Measurements from ENCODE around the gene DNAJB12. TPM values are rescaled to one million over a fixed set of nuclear protein-coding genes. Genes with fewer than 3 reads are reported as not detected.
"Not testable (repeated sequence)": the region's sequence is repeated elsewhere in the genome, so short reads cannot be mapped to it uniquely, and the experiment has no call there.

DNAJB12 gene
- total and polyA plus RNA-seq, 4 donors = 15.9 to 22.0 (median 18.9) TPM

- H3K4me1 ChIP-seq (ENCODE audit: control insufficient read depth in 4 of 4, insufficient read depth in 4 of 4, low read length in 3 of 4); H3K9ac ChIP-seq (ENCODE audit: low read depth in 1 of 2, low read length in 2 of 2): not testable (repeated sequence)
- peak overlapping the region in 1 of 3 donors; percentile 60 for H3K4me3 ChIP-seq (ENCODE audit: low read depth in 1 of 3, low read length in 3 of 3)
Observed at GRCh38 chr10:72296829-72297280, 57.9 kb downstream of the DNAJB12 start.

DNA sequence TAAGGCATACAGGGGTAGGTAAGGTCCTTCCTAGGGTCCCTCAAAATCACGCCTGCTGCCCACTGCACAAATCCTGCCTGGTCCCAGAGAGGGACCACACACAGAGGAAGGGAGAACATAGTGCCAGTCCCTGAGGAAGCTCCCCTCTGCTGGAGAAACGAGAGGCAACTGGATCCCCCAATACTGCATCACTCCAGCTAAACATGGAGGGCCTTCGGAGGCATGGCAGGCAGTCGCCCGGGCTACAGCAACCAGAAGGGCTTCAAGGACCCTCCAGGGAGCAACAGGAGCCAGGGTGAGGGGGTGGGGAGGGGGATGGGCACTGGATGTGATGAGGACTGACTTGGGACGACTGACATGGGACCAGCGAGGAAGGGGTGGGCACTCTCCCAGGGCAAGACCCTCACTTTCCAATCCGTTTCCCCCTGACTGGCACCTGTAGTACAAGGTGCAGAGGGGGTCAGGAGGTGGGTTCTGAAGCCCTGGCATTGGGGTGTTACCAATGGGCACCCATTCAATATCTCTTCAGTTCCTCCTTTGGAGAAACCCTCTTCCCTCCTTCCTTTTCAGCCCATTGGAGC, 59.3 kb downstream of the DNAJB12 start:
- Histone ChIP-seq H3K9ac (ENCODE audit: low read depth in 1 of 2, low read length in 2 of 2) (no peak overlapping the region), H3K4me3 (ENCODE audit: low read depth in 1 of 3, low read length in 3 of 3) (no peak overlapping the region), H3K36me3 (ENCODE audit: control insufficient read depth in 4 of 4, insufficient read depth in 3 of 4, low read depth in 1 of 4, low read length in 3 of 4) (no peaks in the 10 kb centered on the region), H3K27ac (ENCODE audit: low read depth in 1 of 2, low read length in 2 of 2) (no peak overlapping the region), H3K4me1 (ENCODE audit: control insufficient read depth in 4 of 4, insufficient read depth in 4 of 4, low read length in 3 of 4) (peaks cover 0 to 6% (median 2%) of the 10 kb centered on the region in 4 donors), H3K9me3 (ENCODE audit: control insufficient read depth in 4 of 4, low read length in 3 of 4) (no peaks in the 10 kb centered on the region), H3K27me3 (ENCODE audit: control insufficient read depth in 4 of 4, insufficient read depth in 4 of 4, low read length in 3 of 4) (no peaks in the 10 kb centered on the region)
- DNase-seq (ENCODE audit: low spot score) = no peak
- TF ChIP-seq, protein P1, sequence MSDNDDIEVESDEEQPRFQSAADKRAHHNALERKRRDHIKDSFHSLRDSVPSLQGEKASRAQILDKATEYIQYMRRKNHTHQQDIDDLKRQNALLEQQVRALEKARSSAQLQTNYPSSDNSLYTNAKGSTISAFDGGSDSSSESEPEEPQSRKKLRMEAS (IDR thresholded peaks at IDR 0.05) = no peak
- no peak for TF ChIP-seq RAD21 (IDR thresholded peaks at IDR 0.05)
- TF ChIP-seq TAF1 (conservative IDR thresholded peaks at IDR 0.05) = no peak
- no peak for TF ChIP-seq YY1 (IDR thresholded peaks at IDR 0.05)
- TF ChIP-seq RXRA (IDR thresholded peaks at IDR 0.05) = no peak
- TF ChIP-seq, protein P2, sequence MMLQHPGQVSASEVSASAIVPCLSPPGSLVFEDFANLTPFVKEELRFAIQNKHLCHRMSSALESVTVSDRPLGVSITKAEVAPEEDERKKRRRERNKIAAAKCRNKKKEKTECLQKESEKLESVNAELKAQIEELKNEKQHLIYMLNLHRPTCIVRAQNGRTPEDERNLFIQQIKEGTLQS (IDR thresholded peaks at IDR 0.05) = no peak
- 89% methylated on average over 8 of the region's 8 CpGs for WGBS

More at GRCh38 chr10:72296829-72297280, 57.9 kb downstream of the DNAJB12 start:
- H3K36me3 ChIP-seq (ENCODE audit: control insufficient read depth in 4 of 4, insufficient read depth in 3 of 4, low read depth in 1 of 4, low read length in 3 of 4); H3K9me3 ChIP-seq (ENCODE audit: control insufficient read depth in 4 of 4, low read length in 3 of 4); DNase-seq (ENCODE audit: low spot score); H3K27me3 ChIP-seq (ENCODE audit: control insufficient read depth in 4 of 4, insufficient read depth in 4 of 4, low read length in 3 of 4): not testable (repeated sequence)
- H3K27ac ChIP-seq (ENCODE audit: low read depth in 1 of 2, low read length in 2 of 2) = peak overlapping the region; percentile 23 to 25
- 75% methylated on average over 19 of the region's 19 CpGs for WGBS
- TF ChIP-seq YY1 (IDR thresholded peaks at IDR 0.05) = peak; percentile 36

DNA sequence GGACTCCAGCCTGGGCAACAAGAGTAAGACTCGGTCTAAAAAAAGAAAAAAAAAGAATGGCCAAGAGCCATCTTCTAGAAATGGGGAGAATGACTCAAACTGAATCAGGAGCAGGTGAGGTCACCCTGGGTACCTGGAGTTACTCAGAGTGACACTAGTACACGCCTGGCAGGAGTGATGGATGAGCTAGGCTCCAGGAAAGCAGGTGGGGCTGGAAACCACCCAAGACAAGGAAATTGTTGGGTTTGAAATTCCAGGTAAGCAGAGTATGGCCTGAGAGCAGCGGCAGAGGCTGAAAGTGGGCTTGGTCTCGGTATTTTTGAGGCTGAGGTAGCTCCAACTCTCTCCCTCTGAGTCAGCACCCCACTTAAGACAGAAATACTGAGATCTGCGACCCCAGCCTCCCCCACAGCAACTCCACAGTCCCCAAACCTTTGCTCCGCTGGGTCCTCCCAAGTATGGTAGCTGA, 62.5 kb downstream of the DNAJB12 start:
- 78% methylated on average over 6 of the region's 6 CpGs for WGBS
- TF ChIP-seq REST (IDR thresholded peaks at IDR 0.05) = no peak
- TF ChIP-seq FOXA2 (IDR thresholded peaks at IDR 0.05) = no peak
- no peak for TF ChIP-seq RXRA (IDR thresholded peaks at IDR 0.05)
- TF ChIP-seq SP1 (IDR thresholded peaks at IDR 0.05) = no peak
- no peak for TF ChIP-seq GABPA (IDR thresholded peaks at IDR 0.05 in 1 of 2, conservative IDR thresholded peaks at IDR 0.05 in 1 of 2)
- TF ChIP-seq, protein P3, sequence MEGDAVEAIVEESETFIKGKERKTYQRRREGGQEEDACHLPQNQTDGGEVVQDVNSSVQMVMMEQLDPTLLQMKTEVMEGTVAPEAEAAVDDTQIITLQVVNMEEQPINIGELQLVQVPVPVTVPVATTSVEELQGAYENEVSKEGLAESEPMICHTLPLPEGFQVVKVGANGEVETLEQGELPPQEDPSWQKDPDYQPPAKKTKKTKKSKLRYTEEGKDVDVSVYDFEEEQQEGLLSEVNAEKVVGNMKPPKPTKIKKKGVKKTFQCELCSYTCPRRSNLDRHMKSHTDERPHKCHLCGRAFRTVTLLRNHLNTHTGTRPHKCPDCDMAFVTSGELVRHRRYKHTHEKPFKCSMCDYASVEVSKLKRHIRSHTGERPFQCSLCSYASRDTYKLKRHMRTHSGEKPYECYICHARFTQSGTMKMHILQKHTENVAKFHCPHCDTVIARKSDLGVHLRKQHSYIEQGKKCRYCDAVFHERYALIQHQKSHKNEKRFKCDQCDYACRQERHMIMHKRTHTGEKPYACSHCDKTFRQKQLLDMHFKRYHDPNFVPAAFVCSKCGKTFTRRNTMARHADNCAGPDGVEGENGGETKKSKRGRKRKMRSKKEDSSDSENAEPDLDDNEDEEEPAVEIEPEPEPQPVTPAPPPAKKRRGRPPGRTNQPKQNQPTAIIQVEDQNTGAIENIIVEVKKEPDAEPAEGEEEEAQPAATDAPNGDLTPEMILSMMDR (IDR thresholded peaks at IDR 0.05; ENCODE audit: low read depth, low read length, missing input control) = no peak
- TF ChIP-seq, protein P2 (IDR thresholded peaks at IDR 0.05) = no peak
- TF ChIP-seq, protein P1 (IDR thresholded peaks at IDR 0.05) = no peak
- no peak for TF ChIP-seq TAF1 (conservative IDR thresholded peaks at IDR 0.05)
- H3K27ac ChIP-seq (ENCODE audit: low read depth in 1 of 2, low read length in 2 of 2) = no peak overlapping the region
- no peak for DNase-seq (ENCODE audit: low spot score)
- no peak overlapping the region for H3K9ac ChIP-seq (ENCODE audit: low read depth in 1 of 2, low read length in 2 of 2)
- H3K9me3 ChIP-seq (ENCODE audit: control insufficient read depth in 4 of 4, low read length in 3 of 4) = no peaks in the 10 kb centered on the region
- peaks cover 0 to 1% (median under 1%) of the 10 kb centered on the region in 4 donors for H3K4me1 ChIP-seq (ENCODE audit: control insufficient read depth in 4 of 4, insufficient read depth in 4 of 4, low read length in 3 of 4)
- no peaks in the 10 kb centered on the region for H3K27me3 ChIP-seq (ENCODE audit: control insufficient read depth in 4 of 4, insufficient read depth in 4 of 4, low read length in 3 of 4)
- no peak overlapping the region for H3K4me3 ChIP-seq (ENCODE audit: low read depth in 1 of 3, low read length in 3 of 3)
- H3K36me3 ChIP-seq (ENCODE audit: control insufficient read depth in 4 of 4, insufficient read depth in 3 of 4, low read depth in 1 of 4, low read length in 3 of 4) = no peaks in the 10 kb centered on the region

Measured in liver (tissue), 9 donors.